Lower leg skin (tissue), 4 donors: Measurements from ENCODE around the gene APCS. TPM values are rescaled to one million over a fixed set of nuclear protein-coding genes. Genes with fewer than 3 reads are reported as not detected.

Experiments
- DNase-seq, 2 donors: peaks; one replicate each; pipeline ENCODE4 v3.0.0-alpha.2; 2019; ENCODE audit warnings: low spot score in 2 of 2
- H3K4me3 ChIP-seq: fragments of 200-600 bp; sonication (generic); 2 replicates; pipeline ENCODE4 v1.5.1; 2017; ENCODE audit warnings: mild to moderate bottlenecking, low read depth; ENCODE audit not compliant: poor library complexity, severe bottlenecking
- POLR2A ChIP-seq, 2 donors: fragments of 450-650 bp; IDR thresholded peaks; one replicate each; pipeline ENCODE4 v1.6.1; 2016 to 2017; ENCODE audit warnings: antibody characterized with exemption in 2 of 2, mild to moderate bottlenecking in 1 of 2, moderate library complexity in 1 of 2
- WGBS, 2 donors: methylation state at CpG; one replicate each; pipeline ENCODE4 v1.1.5; 2018; 5-methylcytosine and 5-hydroxymethylcytosine counted together
- intact Hi-C: fragments of 100-400 bp; cut with DNase I; formaldehyde crosslinking; loops from one replicate; pipeline ENCODE4 v1.15.0; 2023; ENCODE audit warnings: low total_unique reads
- total RNA-seq, 4 donors: library from RNA; depleted of rRNA; stranded (reverse); fragments of >200 nt; gene quantifications; one replicate each; pipeline ENCODE4 v1.1.0, GENCODE V29; 2016
- TF ChIP-seq, protein P1 (sequence below), 3 donors: fragments of 450-650 bp; IDR thresholded peaks; one replicate each; pipeline ENCODE4 v1.5.1; 2016; ENCODE audit warnings: antibody characterized with exemption in 3 of 3, mild to moderate bottlenecking in 3 of 3, moderate library complexity in 2 of 3

APCS gene
- total RNA-seq, 4 donors from 2014 or later = not detected

GRCh38 chr1:159591981-159592380 lies 4.4 kb downstream of the APCS start:
- 85 to 87% methylated on average over 4 of the region's 4 CpGs for WGBS, 2 donors
- TF ChIP-seq, protein P1, sequence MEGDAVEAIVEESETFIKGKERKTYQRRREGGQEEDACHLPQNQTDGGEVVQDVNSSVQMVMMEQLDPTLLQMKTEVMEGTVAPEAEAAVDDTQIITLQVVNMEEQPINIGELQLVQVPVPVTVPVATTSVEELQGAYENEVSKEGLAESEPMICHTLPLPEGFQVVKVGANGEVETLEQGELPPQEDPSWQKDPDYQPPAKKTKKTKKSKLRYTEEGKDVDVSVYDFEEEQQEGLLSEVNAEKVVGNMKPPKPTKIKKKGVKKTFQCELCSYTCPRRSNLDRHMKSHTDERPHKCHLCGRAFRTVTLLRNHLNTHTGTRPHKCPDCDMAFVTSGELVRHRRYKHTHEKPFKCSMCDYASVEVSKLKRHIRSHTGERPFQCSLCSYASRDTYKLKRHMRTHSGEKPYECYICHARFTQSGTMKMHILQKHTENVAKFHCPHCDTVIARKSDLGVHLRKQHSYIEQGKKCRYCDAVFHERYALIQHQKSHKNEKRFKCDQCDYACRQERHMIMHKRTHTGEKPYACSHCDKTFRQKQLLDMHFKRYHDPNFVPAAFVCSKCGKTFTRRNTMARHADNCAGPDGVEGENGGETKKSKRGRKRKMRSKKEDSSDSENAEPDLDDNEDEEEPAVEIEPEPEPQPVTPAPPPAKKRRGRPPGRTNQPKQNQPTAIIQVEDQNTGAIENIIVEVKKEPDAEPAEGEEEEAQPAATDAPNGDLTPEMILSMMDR (IDR thresholded peaks at IDR 0.05) = no peak
- no peak for TF ChIP-seq POLR2A (IDR thresholded peaks at IDR 0.05)
- DNase-seq = no peak
- intact Hi-C loops = no loop called here
- H3K4me3 ChIP-seq = no peak overlapping the region

DNA sequence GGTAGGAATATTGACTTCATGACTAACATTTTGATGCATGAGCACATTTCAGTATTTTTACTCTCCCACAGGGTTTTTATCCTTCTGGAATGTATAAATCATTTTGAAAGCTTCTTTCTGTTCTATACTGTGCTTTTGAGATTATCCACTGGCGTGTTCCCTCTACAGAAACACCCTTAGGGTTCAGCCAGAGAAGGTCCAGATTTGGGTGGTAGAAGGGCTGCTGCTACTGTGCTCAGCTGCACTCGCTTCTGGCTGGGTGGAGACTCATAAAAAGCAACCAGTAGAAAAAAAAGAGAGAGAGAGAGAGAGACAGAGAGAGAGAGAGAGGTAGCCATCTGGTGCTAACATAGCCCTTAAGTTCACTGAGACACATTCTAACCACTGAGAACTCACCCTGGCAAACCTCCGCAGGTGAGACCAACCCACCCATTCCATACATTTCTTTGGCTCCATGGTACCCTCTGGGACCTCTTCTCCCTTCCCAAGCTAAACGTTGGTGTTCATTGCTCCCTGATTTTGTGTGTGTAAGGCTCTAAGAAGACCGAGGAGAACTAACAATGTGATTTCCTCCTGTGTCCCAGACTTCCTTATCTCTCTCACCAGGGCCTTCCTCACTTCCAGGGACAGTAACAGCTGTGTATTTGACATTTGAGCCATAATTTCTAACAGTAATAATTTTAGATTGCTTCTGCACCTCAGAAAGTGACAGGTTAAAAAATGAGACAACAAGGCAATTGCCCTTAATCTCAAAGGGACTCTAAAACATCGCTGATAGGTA lies 7.2 kb downstream of the APCS start:
- DNase-seq = no peak
- 38 to 45% methylated on average over 6 of the region's 6 CpGs for WGBS, 2 donors
- intact Hi-C loops = no loop called here
- H3K4me3 ChIP-seq = no peak overlapping the region
- TF ChIP-seq, protein P1 (IDR thresholded peaks at IDR 0.05) = no peak
- no peak for TF ChIP-seq POLR2A (IDR thresholded peaks at IDR 0.05)

DNA sequence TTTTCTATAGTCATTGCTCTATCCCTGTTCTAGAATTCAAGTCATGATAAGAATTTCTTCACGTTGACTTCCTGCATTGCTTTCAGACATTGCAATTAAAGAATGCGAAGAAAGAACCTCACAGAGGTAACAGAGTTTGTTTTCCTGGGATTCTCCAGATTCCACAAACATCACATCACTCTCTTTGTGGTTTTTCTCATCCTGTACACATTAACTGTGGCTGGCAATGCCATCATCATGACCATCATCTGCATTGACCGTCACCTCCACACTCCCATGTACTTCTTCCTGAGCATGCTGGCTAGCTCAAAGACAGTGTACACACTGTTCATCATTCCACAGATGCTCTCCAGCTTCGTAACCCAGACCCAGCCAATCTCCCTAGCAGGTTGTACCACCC lies 10.6 kb downstream of the APCS start:
- intact Hi-C loops = no loop called here
- DNase-seq = no peak
- WGBS, 2 donors = 58 to 74% methylated on average over 4 of the region's 4 CpGs
- TF ChIP-seq POLR2A (IDR thresholded peaks at IDR 0.05) = no peak
- TF ChIP-seq, protein P1 (IDR thresholded peaks at IDR 0.05) = no peak
- no peak overlapping the region for H3K4me3 ChIP-seq

DNA sequence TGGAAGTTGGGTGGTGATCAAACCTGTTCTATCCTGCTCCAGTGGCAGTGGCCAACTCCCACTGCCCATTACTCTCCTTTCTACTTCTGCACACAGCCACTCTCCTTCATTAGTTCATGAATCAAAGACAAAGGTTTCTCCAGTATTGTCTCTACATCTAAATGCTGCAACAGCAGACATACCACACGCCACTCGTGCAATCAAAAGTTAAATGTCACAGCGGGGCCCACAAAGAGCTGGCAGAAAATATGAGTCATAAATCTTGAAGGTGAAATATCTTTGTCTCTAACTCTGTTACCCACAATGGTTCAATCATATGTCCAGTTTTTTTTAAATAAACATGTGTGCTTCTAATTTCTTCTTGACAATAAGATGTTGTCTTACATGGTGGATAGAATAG lies 13.3 kb downstream of the APCS start:
- DNase-seq = no peak
- 75 to 76% methylated on average over 3 of the region's 3 CpGs for WGBS, 2 donors
- intact Hi-C loops = no loop called here
- TF ChIP-seq, protein P1 (IDR thresholded peaks at IDR 0.05) = no peak
- TF ChIP-seq POLR2A (IDR thresholded peaks at IDR 0.05) = no peak
- H3K4me3 ChIP-seq = no peak overlapping the region

- DNase-seq = no peak
- TF ChIP-seq, protein P1 (IDR thresholded peaks at IDR 0.05) = no peak
- TF ChIP-seq POLR2A (IDR thresholded peaks at IDR 0.05) = no peak
- 68 to 69% methylated on average over 5 of the region's 5 CpGs for WGBS, 2 donors
- intact Hi-C loops = no loop called here
- H3K4me3 ChIP-seq = no peak overlapping the region
Measured at GRCh38 chr1:159602501-159602999, 14.9 kb downstream of the APCS start.
